Lung microvascular endothelial cell (primary cell): ENCODE measurements around the gene DYNC1I1. TPM values are rescaled to one million over a fixed set of nuclear protein-coding genes. Genes with fewer than 3 reads are reported as not detected.
A peak's percentile ranks its signal among the peaks of the same experiment; 100 is the strongest.

Source experiments
- DNase-seq, 2 donors: peaks; one replicate each; pipeline versions ENCODE4 v3.0.0 to v3.0.0-alpha.2; 2010; ENCODE audit warnings: low read depth in 2 of 2
- total RNA-seq: library from RNA; depleted of rRNA; stranded (reverse); fragments of >200 nt; gene quantifications from 2 replicates; pipeline ENCODE4 v1.2.1, GENCODE V29; 2014

Gene DYNC1I1
- total RNA-seq: 3.9 and 18.3 TPM in 2 replicates

GRCh38 chr7:95772298-95772770, at the start of gene DYNC1I1:
TSS of gene DYNC1I1 (plus strand) at chr7:95772554. CDS start at chr7:95804730, 32,176 bp downstream.
- peak; percentile 59 to 63 for DNase-seq

- peak; percentile 58 to 86 for DNase-seq
Observed at GRCh38 chr7:95723583-95724180, 48.7 kb upstream of the DYNC1I1 start.

GRCh38 chr7:95725205-95725604, 47.1 kb upstream of the DYNC1I1 start:
- DNase-seq: peak in 1 of 2 donors; percentile 52

- DNase-seq: peak in 1 of 2 donors; percentile 25
Observed at GRCh38 chr7:95730493-95731280, 41.7 kb upstream of the DYNC1I1 start.

GRCh38 chr7:95736635-95737034, 35.7 kb upstream of the DYNC1I1 start:
- no peak for DNase-seq

GRCh38 chr7:95737828-95738505, 34.4 kb upstream of the DYNC1I1 start:
- DNase-seq: no peak

GRCh38 chr7:95749044-95749443, 23.3 kb upstream of the DYNC1I1 start:
- DNase-seq: no peak

- DNase-seq: no peak
Observed at GRCh38 chr7:95749515-95749914, 22.8 kb upstream of the DYNC1I1 start.

GRCh38 chr7:95753440-95753839, 18.9 kb upstream of the DYNC1I1 start:
- no peak for DNase-seq

GRCh38 chr7:95755277-95755934, 16.9 kb upstream of the DYNC1I1 start:
- DNase-seq: no peak

GRCh38 chr7:95758187-95758586, 14.2 kb upstream of the DYNC1I1 start:
- no peak for DNase-seq

- DNase-seq: no peak
Observed at GRCh38 chr7:95766086-95766485, 6.3 kb upstream of the DYNC1I1 start.

- DNase-seq: no peak
Observed at GRCh38 chr7:95766657-95767056, 5.7 kb upstream of the DYNC1I1 start.

- DNase-seq: peak; percentile 18 to 54
Observed at GRCh38 chr7:95772771-95773581, 622 bp downstream of the DYNC1I1 start.

- no peak for DNase-seq
Observed at GRCh38 chr7:95776561-95777185, 4.3 kb downstream of the DYNC1I1 start.

GRCh38 chr7:95777269-95777668, 4.9 kb downstream of the DYNC1I1 start:
- DNase-seq: no peak

GRCh38 chr7:95780665-95781064, 8.3 kb downstream of the DYNC1I1 start:
- DNase-seq: peak in 1 of 2 donors; percentile 28

GRCh38 chr7:95781961-95782586, 9.7 kb downstream of the DYNC1I1 start:
- no peak for DNase-seq

- peak in 1 of 2 donors; percentile 87 for DNase-seq
Observed at GRCh38 chr7:95784796-95785195, 12.4 kb downstream of the DYNC1I1 start.

- no peak for DNase-seq
Observed at GRCh38 chr7:95788258-95788657, 15.9 kb downstream of the DYNC1I1 start.
